Measurements from ENCODE around the gene BIK. TPM values are rescaled to one million over a fixed set of nuclear protein-coding genes. Genes with fewer than 3 reads are reported as not detected.

Gene BIK
- total RNA-seq, 1 donor from 2014 or later, result 66.6 TPM

GRCh38 chr22:43177479-43177878, 66.9 kb downstream of the BIK start:
- TF ChIP-seq CTCF (IDR thresholded peaks at IDR 0.05; ENCODE audit: insufficient read depth, low read length, severe bottlenecking), result no peak
- no peak overlapping the region for H3K4me3 ChIP-seq (ENCODE audit: low read depth, low read length)
- peaks cover 59% of the 10 kb centered on the region for H3K36me3 ChIP-seq (ENCODE audit: control insufficient read depth, insufficient read depth, low read length)
- H3K27me3 ChIP-seq (ENCODE audit: control insufficient read depth, insufficient read depth, low read length), result no peaks in the 10 kb centered on the region
- FAIRE-seq, result no peak
- no peak for DNase-seq (ENCODE audit: low read depth)

Other genes with a start within 250 kb of the BIK start
- gene PACSIN2, start 95.6 kb upstream of the BIK start, total RNA-seq, result 49.8 and 68.9 TPM in 2 replicates
- gene TTLL1, start 21.4 kb upstream of the BIK start, total RNA-seq, result 6.3 and 11.1 TPM in 2 replicates
- gene MCAT, start 32.6 kb downstream of the BIK start, total RNA-seq, result 10.6 and 11.8 TPM in 2 replicates
- gene TSPO, start 40.8 kb downstream of the BIK start, total RNA-seq, result 419 and 486 TPM in 2 replicates
- gene TTLL12, start 76.4 kb downstream of the BIK start, total RNA-seq, result 35.1 and 53.7 TPM in 2 replicates
- under 0.01 TPM in 1 of 2 replicates, not detected in the other for gene SCUBE1, start 232.6 kb downstream of the BIK start, total RNA-seq